ENCODE data around the gene DAP. TPM values are rescaled to one million over a fixed set of nuclear protein-coding genes. Genes with fewer than 3 reads are reported as not detected.

DAP gene
- total RNA-seq, 1 donor from 2014 or later: 235 TPM

DNA sequence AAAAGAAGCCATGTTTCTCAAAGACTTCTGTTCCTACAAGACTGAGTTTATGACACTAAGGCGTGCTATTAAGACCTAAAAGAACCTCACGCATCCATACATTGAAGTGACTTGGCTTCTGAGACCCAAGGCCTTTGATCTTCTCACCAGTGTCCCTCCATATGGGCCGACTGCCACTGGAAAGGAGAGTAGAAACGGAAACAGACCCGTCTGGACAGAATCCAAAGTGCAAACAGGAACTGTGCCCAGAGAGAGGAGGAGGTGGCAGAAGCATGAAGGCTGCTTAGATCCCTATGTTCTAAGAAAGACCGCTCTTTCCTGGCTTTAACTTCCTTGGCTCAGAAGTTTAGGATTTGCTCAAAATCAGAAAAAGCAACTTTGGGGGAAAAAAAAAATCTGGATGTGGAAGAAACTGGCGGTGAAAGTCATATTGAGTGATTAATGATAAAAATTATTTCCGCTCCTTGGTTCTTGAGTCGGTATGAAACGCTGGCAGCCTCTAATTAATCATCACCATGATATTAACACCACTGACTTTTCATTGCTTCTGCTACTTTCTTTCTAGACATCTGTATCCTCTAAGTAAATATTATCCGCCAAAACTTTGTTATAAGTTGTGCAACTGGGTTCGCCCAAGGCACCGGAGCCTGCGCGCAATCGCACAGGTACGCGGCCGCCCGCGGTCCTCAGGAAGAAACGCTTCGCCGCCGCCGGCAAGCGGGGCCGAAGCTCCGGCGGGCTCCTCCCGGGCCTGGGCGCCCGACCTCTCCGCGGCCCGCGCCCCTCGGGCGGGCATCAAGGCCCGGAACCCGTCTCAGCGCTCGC is 726 bp downstream of the DAP start:
- H3K27ac Mint-ChIP-seq (ENCODE audit: unreplicated experiment): peak overlapping the region; percentile 95
- H3K27me3 Mint-ChIP-seq (ENCODE audit: low read depth): no peaks in the 10 kb centered on the region
- H3K36me3 Mint-ChIP-seq (ENCODE audit: low read depth): peaks cover 3% of the 10 kb centered on the region
- no peaks in the 10 kb centered on the region for H3K9me3 Mint-ChIP-seq (ENCODE audit: low read depth)
- TF ChIP-seq, protein P1, sequence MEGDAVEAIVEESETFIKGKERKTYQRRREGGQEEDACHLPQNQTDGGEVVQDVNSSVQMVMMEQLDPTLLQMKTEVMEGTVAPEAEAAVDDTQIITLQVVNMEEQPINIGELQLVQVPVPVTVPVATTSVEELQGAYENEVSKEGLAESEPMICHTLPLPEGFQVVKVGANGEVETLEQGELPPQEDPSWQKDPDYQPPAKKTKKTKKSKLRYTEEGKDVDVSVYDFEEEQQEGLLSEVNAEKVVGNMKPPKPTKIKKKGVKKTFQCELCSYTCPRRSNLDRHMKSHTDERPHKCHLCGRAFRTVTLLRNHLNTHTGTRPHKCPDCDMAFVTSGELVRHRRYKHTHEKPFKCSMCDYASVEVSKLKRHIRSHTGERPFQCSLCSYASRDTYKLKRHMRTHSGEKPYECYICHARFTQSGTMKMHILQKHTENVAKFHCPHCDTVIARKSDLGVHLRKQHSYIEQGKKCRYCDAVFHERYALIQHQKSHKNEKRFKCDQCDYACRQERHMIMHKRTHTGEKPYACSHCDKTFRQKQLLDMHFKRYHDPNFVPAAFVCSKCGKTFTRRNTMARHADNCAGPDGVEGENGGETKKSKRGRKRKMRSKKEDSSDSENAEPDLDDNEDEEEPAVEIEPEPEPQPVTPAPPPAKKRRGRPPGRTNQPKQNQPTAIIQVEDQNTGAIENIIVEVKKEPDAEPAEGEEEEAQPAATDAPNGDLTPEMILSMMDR (IDR thresholded peaks at IDR 0.05): no peak
- H3K4me3 Mint-ChIP-seq (ENCODE audit: unreplicated experiment): peak overlapping the region; percentile 79
- peaks cover 60% of the 10 kb centered on the region for H3K4me1 Mint-ChIP-seq (ENCODE audit: low read depth)
- no peak for DNase-seq (ENCODE audit: low spot score)

DNA sequence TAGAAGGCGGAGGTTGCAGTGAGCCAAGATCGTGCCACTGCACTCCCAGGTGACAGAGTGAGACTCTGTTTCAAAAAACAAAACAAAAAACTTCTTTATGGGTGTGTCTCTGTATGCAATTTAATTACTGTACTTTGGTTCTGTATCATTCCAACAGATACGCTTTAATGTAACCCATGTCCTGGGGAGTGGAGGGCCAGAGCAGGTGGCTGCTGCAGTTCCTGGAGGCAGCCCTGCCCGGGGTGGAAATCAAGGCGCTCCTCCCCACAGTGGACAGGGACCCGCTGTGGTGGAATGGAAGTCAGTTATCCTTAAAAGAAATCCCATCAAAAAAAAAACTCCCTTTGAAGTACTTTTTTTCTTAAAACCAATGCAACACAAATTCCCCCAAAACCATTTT is 1.9 kb downstream of the DAP start:
- H3K4me1 Mint-ChIP-seq (ENCODE audit: low read depth): peaks cover 63% of the 10 kb centered on the region

DNA sequence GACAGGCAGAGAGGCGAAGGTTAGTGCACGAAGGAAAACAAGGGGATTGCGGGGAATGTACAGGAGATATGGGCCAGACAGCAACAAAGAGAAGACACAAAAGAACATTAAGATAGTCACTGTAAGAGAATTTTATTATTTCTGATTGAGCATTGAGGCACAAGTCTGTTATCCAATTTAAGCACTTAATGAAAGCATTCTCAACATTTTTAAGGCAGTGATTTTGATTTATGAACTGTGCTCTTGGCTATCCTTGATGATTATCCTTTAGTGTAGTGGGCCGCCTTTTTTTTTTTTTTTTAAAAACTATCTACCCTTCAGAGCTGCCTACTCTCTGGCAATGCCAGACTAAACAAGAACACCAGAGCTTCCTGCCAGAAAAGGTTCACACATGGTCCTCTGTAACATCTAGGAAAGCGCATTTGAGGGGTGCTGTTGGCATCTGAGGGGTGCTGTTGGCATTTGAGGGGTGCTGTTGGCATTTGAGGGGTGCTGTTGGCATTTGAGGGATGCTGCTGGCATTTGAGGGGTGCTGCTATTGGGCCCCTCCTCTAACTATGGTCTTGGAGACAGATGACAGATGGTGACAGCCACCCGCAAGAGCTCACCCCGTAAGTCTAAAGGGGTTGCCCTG is 3.0 kb downstream of the DAP start:
- no peak overlapping the region for H3K4me3 Mint-ChIP-seq (ENCODE audit: unreplicated experiment)
- DNase-seq (ENCODE audit: low spot score): no peak
- H3K4me1 Mint-ChIP-seq (ENCODE audit: low read depth): peaks cover 67% of the 10 kb centered on the region
- TF ChIP-seq, protein P1 (IDR thresholded peaks at IDR 0.05): no peak
- peaks cover 3% of the 10 kb centered on the region for H3K9me3 Mint-ChIP-seq (ENCODE audit: low read depth)
- peaks cover 15% of the 10 kb centered on the region for H3K36me3 Mint-ChIP-seq (ENCODE audit: low read depth)
- no peaks in the 10 kb centered on the region for H3K27me3 Mint-ChIP-seq (ENCODE audit: low read depth)
- peak overlapping the region; percentile 83 for H3K27ac Mint-ChIP-seq (ENCODE audit: unreplicated experiment)

More for the DNA sequence above, 1.9 kb downstream of the DAP start:
- H3K9me3 Mint-ChIP-seq (ENCODE audit: low read depth): peaks cover 3% of the 10 kb centered on the region
- DNase-seq (ENCODE audit: low spot score): no peak
- H3K4me3 Mint-ChIP-seq (ENCODE audit: unreplicated experiment): peak overlapping the region; percentile 79
- H3K27ac Mint-ChIP-seq (ENCODE audit: unreplicated experiment): peak overlapping the region; percentile 59
- TF ChIP-seq, protein P1 (IDR thresholded peaks at IDR 0.05): no peak
- peaks cover 10% of the 10 kb centered on the region for H3K36me3 Mint-ChIP-seq (ENCODE audit: low read depth)
- no peaks in the 10 kb centered on the region for H3K27me3 Mint-ChIP-seq (ENCODE audit: low read depth)

DNA sequence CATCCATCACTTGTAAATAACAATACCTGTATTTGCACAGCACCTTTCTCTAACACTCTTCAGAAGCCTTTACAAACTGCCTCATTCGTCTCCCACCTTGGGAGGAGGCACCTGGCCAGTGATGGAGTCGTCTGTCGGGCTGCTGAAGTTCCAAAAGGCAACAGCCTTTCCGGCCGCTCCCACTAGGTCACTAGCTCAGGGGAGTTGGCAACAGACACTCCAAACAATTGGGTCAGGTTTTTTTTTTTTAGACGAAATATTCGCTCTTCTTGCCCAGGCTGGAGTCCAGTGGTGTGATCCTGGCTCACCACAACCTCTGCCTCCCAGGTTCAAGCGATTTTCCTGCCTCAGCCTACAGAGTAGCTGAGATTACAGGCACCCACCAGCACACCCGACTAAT is 4.0 kb downstream of the DAP start:
- Mint-ChIP-seq H3K36me3 (ENCODE audit: low read depth) (peaks cover 15% of the 10 kb centered on the region), H3K4me1 (ENCODE audit: low read depth) (peaks cover 60% of the 10 kb centered on the region), H3K27ac (ENCODE audit: unreplicated experiment) (peak overlapping the region; percentile 83), H3K9me3 (ENCODE audit: low read depth) (peaks cover 3% of the 10 kb centered on the region), H3K27me3 (ENCODE audit: low read depth) (no peaks in the 10 kb centered on the region), H3K4me3 (ENCODE audit: unreplicated experiment) (no peak overlapping the region)
- no peak for DNase-seq (ENCODE audit: low spot score)
- TF ChIP-seq, protein P1 (IDR thresholded peaks at IDR 0.05): no peak

DNA sequence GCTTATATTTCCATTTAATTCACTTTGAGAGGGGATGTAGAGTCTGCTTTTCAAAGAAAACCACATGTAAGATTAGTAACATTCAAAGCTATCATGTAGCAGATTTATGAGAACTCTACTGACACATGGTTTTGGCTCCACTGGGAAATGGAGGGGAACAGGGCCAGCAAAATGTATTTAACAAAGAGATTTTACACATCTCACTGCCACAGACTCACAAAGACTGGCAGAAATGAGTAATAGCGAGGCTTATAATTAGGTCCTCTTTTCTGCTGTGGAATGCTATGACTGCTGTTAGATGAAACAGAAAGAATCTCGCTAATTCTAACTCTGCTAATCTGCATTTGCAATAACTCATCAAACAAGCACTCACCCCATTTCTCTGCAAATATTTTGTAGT is 4.5 kb downstream of the DAP start:
- no peak for DNase-seq (ENCODE audit: low spot score)
- H3K27ac Mint-ChIP-seq (ENCODE audit: unreplicated experiment): peak overlapping the region; percentile 83
- no peak overlapping the region for H3K4me3 Mint-ChIP-seq (ENCODE audit: unreplicated experiment)
- H3K27me3 Mint-ChIP-seq (ENCODE audit: low read depth): no peaks in the 10 kb centered on the region
- H3K4me1 Mint-ChIP-seq (ENCODE audit: low read depth): peaks cover 60% of the 10 kb centered on the region
- H3K36me3 Mint-ChIP-seq (ENCODE audit: low read depth): peaks cover 15% of the 10 kb centered on the region
- TF ChIP-seq, protein P1 (IDR thresholded peaks at IDR 0.05): no peak
- peaks cover 3% of the 10 kb centered on the region for H3K9me3 Mint-ChIP-seq (ENCODE audit: low read depth)
